Naive thymus-derived CD4-positive, alpha-beta T cell (primary cell): ENCODE measurements around the gene MARK4. TPM values are rescaled to one million over a fixed set of nuclear protein-coding genes. Genes with fewer than 3 reads are reported as not detected.
"Not testable (repeated sequence)": the region's sequence is repeated elsewhere in the genome, so short reads cannot be mapped to it uniquely, and the experiment has no call there.

Experiments used
- ATAC-seq: fragments of 150-1000 bp; cut with Tn5 transposase; 2 replicates; pipeline ENCODE4 v1.10.0; 2021; ENCODE audit warnings: mild to moderate bottlenecking, moderate library complexity
- CTCF ChIA-PET: fragments of 350-600 bp; sonication (Branson Sonifier 250); formaldehyde crosslinking; loops from one replicate; lab custom pipeline; 2021; ENCODE audit warnings: antibody characterized with exemption; lab: Charles Lee
- POLR2A ChIA-PET: fragments of 350-600 bp; sonication (Branson Sonifier 250); formaldehyde crosslinking; loops from one replicate; lab custom pipeline; 2021; ENCODE audit warnings: antibody characterized with exemption, inconsistent platforms; lab: Charles Lee
- DNase-seq, 9 donors: peaks; one replicate each; pipeline versions ENCODE4 v3.0.0 to v3.0.0-alpha.2; 2020 to 2022; ENCODE audit warnings: mixed read lengths in 1 of 9
- H3K27ac ChIP-seq: one replicate; pipeline ENCODE4 v1.7.0; 2013; ENCODE audit warnings: mild to moderate bottlenecking, low read depth, low read length, moderate library complexity
- H3K27me3 ChIP-seq, 2 donors: one replicate each; pipeline ENCODE4 v1.7.0; 2013; ENCODE audit warnings: low read length in 2 of 2, mild to moderate bottlenecking in 2 of 2, moderate library complexity in 2 of 2; ENCODE audit not compliant: control insufficient read depth in 2 of 2, insufficient read depth in 2 of 2
- H3K36me3 ChIP-seq, 3 experiments: 1 replicate in 2 of 3; 2 replicates in 1 of 3; pipeline ENCODE4 v1.7.0; 2013; ENCODE audit warnings: low read length in 3 of 3, mild to moderate bottlenecking in 3 of 3, moderate library complexity in 1 of 3; ENCODE audit not compliant: insufficient read depth in 3 of 3, control insufficient read depth in 2 of 3
- H3K4me1 ChIP-seq, 2 donors: one replicate each; pipeline ENCODE4 v1.7.0; 2013; ENCODE audit warnings: low read length in 2 of 2, mild to moderate bottlenecking in 2 of 2, moderate library complexity in 1 of 2; ENCODE audit not compliant: control insufficient read depth in 2 of 2, insufficient read depth in 2 of 2
- H3K4me3 ChIP-seq: 2 replicates; pipeline ENCODE4 v1.7.0; 2013; ENCODE audit warnings: mild to moderate bottlenecking, low read length
- H3K9me3 ChIP-seq, 3 experiments: 1 replicate in 2 of 3; 2 replicates in 1 of 3; pipeline ENCODE4 v1.7.0; 2013; ENCODE audit warnings: low read length in 3 of 3; ENCODE audit not compliant: control insufficient read depth in 2 of 3
- H3K27ac Mint-ChIP-seq, 9 donors: one replicate each; pipeline ENCODE4 v1.8.0; 2020 to 2022; ENCODE audit warnings: mixed read lengths in 9 of 9, mild to moderate bottlenecking in 8 of 9, moderate library complexity in 5 of 9, inconsistent platforms in 2 of 9
- H3K27me3 Mint-ChIP-seq, 5 donors: one replicate each; pipeline ENCODE4 v1.8.0; 2021 to 2022; ENCODE audit warnings: mixed read lengths in 5 of 5, mild to moderate bottlenecking in 1 of 5
- H3K36me3 Mint-ChIP-seq, 5 donors: one replicate each; pipeline ENCODE4 v1.8.0; 2020 to 2022; ENCODE audit warnings: mixed read lengths in 5 of 5, mild to moderate bottlenecking in 3 of 5, inconsistent platforms in 1 of 5
- H3K4me1 Mint-ChIP-seq, 7 donors: one replicate each; pipeline ENCODE4 v1.8.0; 2020 to 2022; ENCODE audit warnings: mixed read lengths in 7 of 7, mild to moderate bottlenecking in 3 of 7, inconsistent platforms in 1 of 7
- H3K4me3 Mint-ChIP-seq, 10 donors: one replicate each; pipeline ENCODE4 v1.8.0; 2020 to 2022; ENCODE audit warnings: mild to moderate bottlenecking in 10 of 10, mixed read lengths in 10 of 10, moderate library complexity in 6 of 10, inconsistent platforms in 2 of 10
- H3K9me3 Mint-ChIP-seq, 11 donors: one replicate each; pipeline ENCODE4 v1.8.0; 2020 to 2022; ENCODE audit warnings: mixed read lengths in 11 of 11, mild to moderate bottlenecking in 4 of 11, inconsistent platforms in 1 of 11, moderate library complexity in 1 of 11
- intact Hi-C, 2 donors: fragments of 100-400 bp; cut with micrococcal nuclease; formaldehyde crosslinking; loops; one replicate each; pipeline ENCODE4 v1.15.1; 2023
- polyA plus RNA-seq, 2 donors: library from polyadenylated mRNA; unstranded; fragments of 300-500 nt; fragmentation: Illumina TruSeq; gene quantifications; one replicate each; pipeline ENCODE4 v1.2.3, GENCODE V29; 2021
- total RNA-seq, 6 experiments: library from RNA in 5 of 6; stranded (reverse) in 5 of 6; gene quantifications; 1 replicate in 5 of 6; 2 replicates in 1 of 6; pipeline ENCODE4 v1.2.3 and lab custom pipeline; 2021 to 2026

Gene MARK4
- total and polyA plus RNA-seq, 7 experiments from 2014 or later: 0.70 to 39.2 (median 22.8) TPM

- H3K4me1 Mint-ChIP-seq, POLR2A ChIA-PET: not testable (repeated sequence)
Measured at GRCh38 chr19:45312285-45312684, 61.2 kb downstream of the MARK4 start.

GRCh38 chr19:45314708-45315245 is 63.7 kb downstream of the MARK4 start:
- H3K9me3 ChIP-seq: no peaks in the 10 kb centered on the region
- ChIA-PET CTCF (no interaction called here), POLR2A (no interaction called here)
- no peak overlapping the region for H3K4me3 ChIP-seq
- no peaks in the 10 kb centered on the region for H3K4me1 ChIP-seq
- no peaks in the 10 kb centered on the region for H3K36me3 ChIP-seq
- H3K27me3 ChIP-seq: no peaks in the 10 kb centered on the region
- no peaks in the 10 kb centered on the region for H3K36me3 Mint-ChIP-seq
- no peak overlapping the region for H3K27ac Mint-ChIP-seq
- intact Hi-C loops: no loop called here
- no peak overlapping the region for H3K27ac ChIP-seq
- DNase-seq (no peak), ATAC-seq (no peak)
- no peaks in the 10 kb centered on the region for H3K9me3 Mint-ChIP-seq
- H3K4me1 Mint-ChIP-seq: no peaks in the 10 kb centered on the region
- no peak overlapping the region for H3K4me3 Mint-ChIP-seq
- H3K27me3 Mint-ChIP-seq: peaks cover 21 to 59% (median 31%) of the 10 kb centered on the region in 5 donors

More at GRCh38 chr19:45312285-45312684, 61.2 kb downstream of the MARK4 start:
- H3K36me3 Mint-ChIP-seq, H3K27ac Mint-ChIP-seq, H3K4me3 Mint-ChIP-seq, DNase-seq, H3K4me1 ChIP-seq, H3K9me3 ChIP-seq, H3K27ac ChIP-seq, H3K4me3 ChIP-seq, intact Hi-C loops, H3K27me3 ChIP-seq, H3K9me3 Mint-ChIP-seq, CTCF ChIA-PET, H3K36me3 ChIP-seq, ATAC-seq: not testable (repeated sequence)
- H3K27me3 Mint-ChIP-seq: peaks cover 9 to 45% (median 25%) of the 10 kb centered on the region in 5 donors

- Mint-ChIP-seq H3K9me3 (no peaks in the 10 kb centered on the region), H3K4me1 (no peaks in the 10 kb centered on the region), H3K4me3 (no peak overlapping the region), H3K27me3 (peaks cover 21 to 65% (median 31%) of the 10 kb centered on the region in 5 donors), H3K27ac (no peak overlapping the region), H3K36me3 (no peaks in the 10 kb centered on the region)
- Histone ChIP-seq H3K27ac (no peak overlapping the region), H3K9me3 (no peaks in the 10 kb centered on the region), H3K36me3 (no peaks in the 10 kb centered on the region), H3K27me3 (no peaks in the 10 kb centered on the region), H3K4me1 (no peaks in the 10 kb centered on the region), H3K4me3 (no peak overlapping the region)
- intact Hi-C loops: no loop called here
- ChIA-PET POLR2A (no interaction called here), CTCF (no interaction called here)
- DNase-seq (no peak), ATAC-seq (no peak)
Measured at GRCh38 chr19:45315304-45315703, 64.2 kb downstream of the MARK4 start.

GRCh38 chr19:45320997-45321775 is 70.1 kb downstream of the MARK4 start:
- H3K4me1 ChIP-seq: no peaks in the 10 kb centered on the region
- no peak for ATAC-seq
- H3K27ac Mint-ChIP-seq: no peak overlapping the region
- intact Hi-C loops: no loop called here
- POLR2A ChIA-PET: no interaction called here
- H3K4me3 Mint-ChIP-seq: no peak overlapping the region
- no peaks in the 10 kb centered on the region for H3K27me3 ChIP-seq
- H3K4me1 Mint-ChIP-seq: peaks cover 0 to 3% (median 0%) of the 10 kb centered on the region in 7 donors
- no peak overlapping the region for H3K27ac ChIP-seq
- CTCF ChIA-PET: interaction anchor here (0.6 kb wide), 1 partner anchor 358 kb away, joined by 4 read pairs; no protein-coding TSS in a partner anchor
- H3K9me3 Mint-ChIP-seq: no peaks in the 10 kb centered on the region
- H3K27me3 Mint-ChIP-seq: peaks cover 18 to 54% (median 43%) of the 10 kb centered on the region in 5 donors
- H3K36me3 ChIP-seq: no peaks in the 10 kb centered on the region
- DNase-seq: no peak
- no peaks in the 10 kb centered on the region for H3K9me3 ChIP-seq
- H3K36me3 Mint-ChIP-seq: no peaks in the 10 kb centered on the region
- no peak overlapping the region for H3K4me3 ChIP-seq

- no peaks in the 10 kb centered on the region for H3K36me3 ChIP-seq
- no peak overlapping the region for H3K27ac Mint-ChIP-seq
- no peaks in the 10 kb centered on the region for H3K27me3 ChIP-seq
- H3K27me3 Mint-ChIP-seq: peaks cover 12 to 48% (median 39%) of the 10 kb centered on the region in 5 donors
- intact Hi-C loops: no loop called here
- no peak overlapping the region for H3K4me3 ChIP-seq
- H3K9me3 Mint-ChIP-seq: no peaks in the 10 kb centered on the region
- H3K36me3 Mint-ChIP-seq: no peaks in the 10 kb centered on the region
- H3K27ac ChIP-seq: no peak overlapping the region
- ChIA-PET POLR2A (no interaction called here), CTCF (no interaction called here)
- H3K4me1 Mint-ChIP-seq: peaks cover 0 to 6% (median 0%) of the 10 kb centered on the region in 7 donors
- H3K4me3 Mint-ChIP-seq: no peak overlapping the region
- DNase-seq (no peak), ATAC-seq (no peak)
- H3K4me1 ChIP-seq: no peaks in the 10 kb centered on the region
- no peaks in the 10 kb centered on the region for H3K9me3 ChIP-seq
Measured at GRCh38 chr19:45321848-45322247, 70.8 kb downstream of the MARK4 start.

- Mint-ChIP-seq H3K27me3 (peaks cover 10 to 43% (median 37%) of the 10 kb centered on the region in 5 donors), H3K27ac (no peak overlapping the region), H3K4me1 (peaks cover 0 to 6% (median 0%) of the 10 kb centered on the region in 7 donors), H3K36me3 (no peaks in the 10 kb centered on the region), H3K9me3 (no peaks in the 10 kb centered on the region), H3K4me3 (no peak overlapping the region)
- H3K27ac ChIP-seq: no peak overlapping the region
- no peaks in the 10 kb centered on the region for H3K27me3 ChIP-seq
- DNase-seq: no peak
- H3K36me3 ChIP-seq: no peaks in the 10 kb centered on the region
- POLR2A ChIA-PET: no interaction called here
- no peaks in the 10 kb centered on the region for H3K9me3 ChIP-seq
- H3K4me3 ChIP-seq: no peak overlapping the region
- no peaks in the 10 kb centered on the region for H3K4me1 ChIP-seq
- ATAC-seq: no peak
- CTCF ChIA-PET: no interaction called here
- intact Hi-C loops: no loop called here
Measured at GRCh38 chr19:45322311-45322710, 71.2 kb downstream of the MARK4 start.
